Cardiac fibroblast (primary cell): ENCODE measurements around the gene SRGAP2.
"Not testable (repeated sequence)": the region's sequence is repeated elsewhere in the genome, so short reads cannot be mapped to it uniquely, and the experiment has no call there.

Experiments
- DNase-seq, 2 donors: peaks; one replicate each; pipeline versions ENCODE4 v3.0.0 to v3.0.0-alpha.2; 2010; ENCODE audit warnings: low read depth in 2 of 2
- H3K4me3 ChIP-seq, 2 donors: replicated peaks in 1 of 2; 1 replicate in 1 of 2; 2 replicates in 1 of 2; pipeline ENCODE4 v1.5.1; 2011; ENCODE audit warnings: low read depth in 2 of 2, low read length in 2 of 2, mild to moderate bottlenecking in 2 of 2, moderate library complexity in 1 of 2

The SRGAP2 gene

DNA sequence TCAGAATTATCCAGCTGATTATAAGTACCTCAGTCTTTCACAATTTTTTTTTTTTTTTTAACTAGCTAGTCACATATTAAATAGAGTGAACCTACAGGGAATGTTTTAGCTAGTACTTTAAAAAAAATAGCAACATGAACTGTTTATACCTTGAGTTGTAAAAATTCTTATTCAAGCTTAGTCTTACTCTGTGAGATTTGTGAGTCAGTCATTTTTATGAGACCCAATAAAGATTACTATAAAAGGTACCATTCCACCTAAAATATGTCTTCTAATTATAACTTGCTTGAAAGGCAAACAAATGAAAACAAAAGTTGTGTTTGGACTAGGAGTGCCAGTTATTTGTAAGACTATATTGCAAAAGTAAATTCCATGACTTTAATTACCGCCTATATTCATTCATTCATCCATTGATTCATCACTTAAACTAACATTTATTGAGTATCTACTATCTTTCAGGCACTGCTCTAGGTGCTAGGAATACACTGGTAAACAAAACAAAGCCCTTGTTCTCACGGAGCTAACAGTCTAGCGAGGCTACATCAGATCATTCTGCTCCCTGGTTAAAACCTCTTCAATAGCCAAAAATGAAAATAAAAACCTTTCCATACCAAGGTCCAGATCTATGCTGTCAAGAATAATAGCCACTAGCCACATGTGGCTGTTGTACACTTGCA lies 6.5 kb upstream of the SRGAP2 start:
- DNase-seq, H3K4me3 ChIP-seq: not testable (repeated sequence)

DNA sequence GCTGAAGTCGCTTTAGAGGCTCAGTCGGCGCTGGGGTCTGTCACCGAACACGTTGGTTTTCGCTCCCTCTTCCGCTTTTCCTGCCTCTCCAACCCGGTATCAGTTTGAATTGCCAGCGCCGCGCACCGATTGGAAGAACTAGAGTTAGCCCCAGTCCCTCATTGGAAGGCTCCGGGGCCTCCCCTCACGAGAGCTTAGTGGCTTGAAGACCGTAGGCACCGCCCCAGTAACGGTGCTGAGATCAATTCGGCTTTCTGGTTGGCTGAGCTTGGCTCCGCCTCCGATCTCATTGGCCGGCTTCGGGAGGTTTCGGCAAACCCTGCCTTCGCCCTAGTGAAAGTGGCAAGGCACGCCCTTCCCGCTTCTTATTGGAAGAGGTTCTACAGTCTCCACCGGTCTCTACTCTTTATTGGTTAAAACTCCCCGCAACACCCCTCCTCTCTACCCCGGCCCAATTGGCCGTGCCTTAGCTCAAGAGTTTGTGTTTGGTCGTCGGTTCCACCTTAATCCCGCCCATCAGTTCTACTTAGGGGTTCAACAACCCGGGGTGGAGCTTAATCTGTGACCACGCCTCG lies 465 bp upstream of the SRGAP2 start, which contains the start of gene FAM72A:
Gene FAM72A, minus strand, starts transcription at position 51 of the 575 bp plus-strand sequence. CDS start 814 bp downstream, outside the sequence.
- DNase-seq: peak; percentile 100
- peak within 1 kb of the TSS; percentile 51 to 52 for H3K4me3 ChIP-seq

DNA sequence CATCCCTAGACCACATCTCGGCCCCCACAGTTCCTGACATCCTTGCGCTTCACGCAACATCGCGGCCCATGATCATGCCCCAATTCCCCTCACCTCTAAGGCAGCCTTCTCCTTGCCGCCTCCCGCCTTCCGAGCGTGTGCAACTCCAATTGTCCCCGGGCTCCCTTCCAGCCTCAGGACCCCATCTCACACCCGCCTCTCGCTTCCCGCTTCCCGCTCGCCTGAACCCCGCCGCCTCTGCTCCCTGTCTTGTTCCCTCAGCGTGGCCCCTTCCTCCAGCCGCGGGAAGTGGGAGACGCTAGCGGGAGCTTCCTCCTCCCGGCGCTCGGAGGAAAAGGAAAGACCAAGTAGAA lies 794 bp downstream of the SRGAP2 start:
- peak overlapping the region; percentile 48 to 52 for H3K4me3 ChIP-seq
- DNase-seq: not testable (repeated sequence)

- H3K4me3 ChIP-seq: peak overlapping the region; percentile 31 to 44
- peak; percentile 23 to 36 for DNase-seq
Measured at GRCh38 chr1:206204871-206205270, 1.5 kb downstream of the SRGAP2 start.

GRCh38 chr1:206205569-206205968 lies 2.2 kb downstream of the SRGAP2 start:
- peak overlapping the region in 1 of 2 donors; percentile 21 for H3K4me3 ChIP-seq
- not testable (repeated sequence) for DNase-seq

DNA sequence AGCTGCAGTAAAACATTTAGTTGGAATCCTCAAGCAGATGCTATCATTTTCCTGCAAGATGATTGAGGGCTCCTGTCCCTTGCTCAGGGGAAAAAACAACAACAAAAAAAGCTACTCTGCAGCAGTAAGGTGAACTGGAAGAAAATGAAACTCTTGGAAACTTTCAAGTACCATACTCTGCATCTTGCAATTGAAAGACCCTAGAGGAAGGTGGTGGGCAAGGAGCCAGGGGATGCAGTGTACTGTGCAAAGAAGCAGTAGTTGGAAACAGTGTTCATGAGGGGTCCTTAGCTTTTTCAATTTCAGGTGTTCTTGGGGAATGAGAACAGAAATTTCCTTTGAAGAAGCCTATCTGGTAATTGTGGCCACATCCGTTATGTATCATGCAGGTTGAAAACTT lies 7.5 kb downstream of the SRGAP2 start:
- DNase-seq: not testable (repeated sequence)

GRCh38 chr1:206215600-206216392 lies 12.5 kb downstream of the SRGAP2 start:
- H3K4me3 ChIP-seq, DNase-seq: not testable (repeated sequence)

More for the DNA sequence above, 7.5 kb downstream of the SRGAP2 start:
- H3K4me3 ChIP-seq: not testable (repeated sequence)

DNA sequence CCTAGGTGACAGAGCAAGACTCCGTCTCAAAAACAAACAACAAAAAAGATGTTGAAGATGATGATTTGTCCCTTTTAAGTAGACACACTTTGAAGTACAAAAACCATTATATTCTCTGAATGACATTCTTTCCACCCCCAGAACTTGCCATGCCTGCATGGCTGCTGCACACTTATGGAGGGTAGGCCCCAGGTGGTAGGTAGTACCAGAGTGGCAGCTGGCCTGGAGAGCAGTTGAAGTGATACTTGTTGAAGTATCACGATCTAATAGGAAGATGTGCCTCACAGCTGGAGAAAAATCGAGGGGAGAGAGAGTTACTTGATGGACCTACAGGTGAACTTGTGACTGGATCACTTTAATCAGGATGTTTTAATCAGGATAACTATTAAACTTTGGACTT lies 14.9 kb downstream of the SRGAP2 start:
- H3K4me3 ChIP-seq, DNase-seq: not testable (repeated sequence)

DNA sequence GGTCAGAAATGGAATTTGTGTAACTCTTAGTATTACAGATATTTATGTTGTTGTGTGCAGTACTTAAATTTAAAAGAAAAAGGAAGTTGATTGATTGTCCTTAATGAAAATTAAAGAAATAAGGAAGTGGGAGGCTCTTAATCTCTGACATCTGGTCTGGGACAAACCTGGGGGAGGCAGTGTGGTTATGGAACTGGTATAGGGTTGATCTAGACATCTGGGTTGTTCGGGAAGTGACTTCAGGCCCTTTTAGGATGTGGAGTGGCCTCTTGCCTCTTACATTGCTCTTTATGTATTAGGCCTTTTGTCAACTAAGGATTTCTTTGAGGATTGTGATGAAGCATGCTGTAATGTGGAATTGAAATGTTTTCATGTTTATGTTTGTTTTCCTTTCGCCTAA lies 15.4 kb downstream of the SRGAP2 start:
- not testable (repeated sequence) for H3K4me3 ChIP-seq, DNase-seq

- not testable (repeated sequence) for H3K4me3 ChIP-seq, DNase-seq
Measured at GRCh38 chr1:206219514-206220331, 16.4 kb downstream of the SRGAP2 start.

GRCh38 chr1:206220332-206221000 lies 17.1 kb downstream of the SRGAP2 start:
- peak in 1 of 2 donors; percentile 7 for DNase-seq
- H3K4me3 ChIP-seq: not testable (repeated sequence)

DNA sequence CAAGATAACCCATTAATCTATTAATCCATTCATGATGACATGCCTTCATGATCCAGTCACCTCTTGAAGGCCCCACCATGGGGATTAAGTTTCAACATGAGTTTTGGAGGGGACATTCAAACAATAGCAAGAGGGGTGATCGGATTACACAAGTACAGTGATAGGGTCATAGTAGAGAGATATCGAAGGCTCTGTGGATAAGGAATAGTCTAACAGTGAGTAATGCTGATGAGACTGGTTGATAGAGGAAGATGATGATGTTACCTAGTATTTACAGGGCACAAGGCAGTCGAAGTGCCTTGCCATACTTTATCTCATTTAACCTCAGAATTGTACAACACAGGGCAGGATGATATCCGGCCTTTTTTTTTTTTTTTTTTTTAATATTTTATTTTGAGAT lies 18.2 kb downstream of the SRGAP2 start:
- DNase-seq, H3K4me3 ChIP-seq: not testable (repeated sequence)

GRCh38 chr1:206224190-206224776 lies 20.9 kb downstream of the SRGAP2 start:
- not testable (repeated sequence) for H3K4me3 ChIP-seq, DNase-seq

- not testable (repeated sequence) for DNase-seq, H3K4me3 ChIP-seq
Measured at GRCh38 chr1:206225386-206225785, 22.0 kb downstream of the SRGAP2 start.

DNA sequence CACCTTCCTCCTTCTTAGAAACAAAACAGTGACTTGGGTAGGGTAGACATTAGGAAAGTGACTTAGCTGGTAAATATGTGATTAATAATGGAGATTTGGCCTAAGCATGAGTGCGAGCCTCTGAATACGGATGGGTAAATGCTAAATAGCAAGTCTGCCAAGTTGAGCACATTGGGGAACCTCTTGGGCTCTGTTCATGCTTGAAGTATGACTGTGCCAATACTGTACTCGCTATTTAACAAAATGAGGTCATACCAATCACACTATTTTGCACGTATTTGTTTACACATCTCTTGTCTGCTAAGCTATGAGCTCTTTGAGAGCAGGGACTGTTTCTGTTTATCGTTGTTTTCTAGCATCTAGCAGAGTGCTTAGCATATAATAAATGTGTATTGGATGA lies 23.5 kb downstream of the SRGAP2 start:
- not testable (repeated sequence) for DNase-seq

DNA sequence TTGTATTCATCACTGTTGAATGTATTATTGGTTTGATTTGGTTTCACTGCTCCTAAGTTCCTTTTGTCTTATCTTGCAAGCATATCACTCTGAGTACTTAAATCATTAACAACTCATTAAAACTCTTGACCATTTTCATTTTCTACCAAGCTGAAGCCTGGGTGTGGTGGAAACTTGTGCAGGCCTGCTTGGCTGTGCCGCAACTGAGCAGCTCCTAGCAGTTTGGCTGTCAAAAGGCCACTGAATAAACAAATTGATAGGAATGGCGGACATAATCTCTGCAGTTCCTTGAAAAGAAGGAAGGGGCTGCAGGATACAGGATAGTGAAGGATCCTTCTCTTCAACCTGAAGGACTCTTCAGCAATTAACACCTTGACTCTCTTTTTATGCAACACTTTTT lies 25.9 kb downstream of the SRGAP2 start:
- not testable (repeated sequence) for H3K4me3 ChIP-seq, DNase-seq

More for the DNA sequence above, 23.5 kb downstream of the SRGAP2 start:
- not testable (repeated sequence) for H3K4me3 ChIP-seq

DNA sequence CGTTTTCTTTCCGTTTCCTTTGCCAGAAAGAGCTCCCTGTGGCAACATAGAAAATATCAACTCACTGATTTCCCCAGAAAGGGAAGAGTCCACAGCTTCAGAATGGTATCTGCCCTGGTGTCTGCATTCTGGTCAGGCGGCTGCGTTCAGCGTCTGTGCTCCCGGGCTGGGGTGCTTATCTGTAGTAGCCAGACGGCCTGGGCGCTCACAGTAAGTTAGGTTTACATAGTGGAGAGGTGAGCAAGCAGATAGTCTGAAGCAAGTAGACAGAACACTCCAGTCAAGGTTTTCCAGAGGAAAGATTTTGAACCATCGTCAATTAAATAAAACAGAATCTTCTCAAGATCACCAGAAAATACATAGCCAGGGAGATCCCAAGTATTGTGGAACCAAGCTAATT lies 28.6 kb downstream of the SRGAP2 start:
- not testable (repeated sequence) for H3K4me3 ChIP-seq, DNase-seq
